Duodenal mucosa (tissue), 2 donors: ENCODE results near the gene HOXB9.

ENCODE experiments used
- H3K27ac ChIP-seq: one replicate; pipeline ENCODE4 v1.7.0; 2013; ENCODE audit warnings: low read depth, low read length
- H3K27me3 ChIP-seq, 2 donors: one replicate each; pipeline ENCODE4 v1.7.0; 2013; ENCODE audit warnings: low read length in 2 of 2, control low read depth in 1 of 2; ENCODE audit not compliant: insufficient read depth in 2 of 2, control insufficient read depth in 1 of 2
- H3K36me3 ChIP-seq, 2 donors: one replicate each; pipeline ENCODE4 v1.7.0; 2013; ENCODE audit warnings: low read length in 2 of 2, control low read depth in 1 of 2; ENCODE audit not compliant: insufficient read depth in 2 of 2, control insufficient read depth in 1 of 2
- H3K4me1 ChIP-seq, 2 donors: one replicate each; pipeline ENCODE4 v1.7.0; 2013; ENCODE audit warnings: low read length in 2 of 2, control low read depth in 1 of 2; ENCODE audit not compliant: insufficient read depth in 2 of 2, control insufficient read depth in 1 of 2
- H3K4me3 ChIP-seq, 2 donors: one replicate each; pipeline ENCODE4 v1.7.0; 2013; ENCODE audit warnings: low read length in 2 of 2, low read depth in 1 of 2
- H3K9ac ChIP-seq, 2 donors: one replicate each; pipeline ENCODE4 v1.7.0; 2013; ENCODE audit warnings: low read length in 2 of 2, low read depth in 1 of 2
- H3K9me3 ChIP-seq, 2 donors: one replicate each; pipeline ENCODE4 v1.7.0; 2013; ENCODE audit warnings: low read length in 2 of 2, control low read depth in 1 of 2; ENCODE audit not compliant: control insufficient read depth in 1 of 2

Gene HOXB9

DNA sequence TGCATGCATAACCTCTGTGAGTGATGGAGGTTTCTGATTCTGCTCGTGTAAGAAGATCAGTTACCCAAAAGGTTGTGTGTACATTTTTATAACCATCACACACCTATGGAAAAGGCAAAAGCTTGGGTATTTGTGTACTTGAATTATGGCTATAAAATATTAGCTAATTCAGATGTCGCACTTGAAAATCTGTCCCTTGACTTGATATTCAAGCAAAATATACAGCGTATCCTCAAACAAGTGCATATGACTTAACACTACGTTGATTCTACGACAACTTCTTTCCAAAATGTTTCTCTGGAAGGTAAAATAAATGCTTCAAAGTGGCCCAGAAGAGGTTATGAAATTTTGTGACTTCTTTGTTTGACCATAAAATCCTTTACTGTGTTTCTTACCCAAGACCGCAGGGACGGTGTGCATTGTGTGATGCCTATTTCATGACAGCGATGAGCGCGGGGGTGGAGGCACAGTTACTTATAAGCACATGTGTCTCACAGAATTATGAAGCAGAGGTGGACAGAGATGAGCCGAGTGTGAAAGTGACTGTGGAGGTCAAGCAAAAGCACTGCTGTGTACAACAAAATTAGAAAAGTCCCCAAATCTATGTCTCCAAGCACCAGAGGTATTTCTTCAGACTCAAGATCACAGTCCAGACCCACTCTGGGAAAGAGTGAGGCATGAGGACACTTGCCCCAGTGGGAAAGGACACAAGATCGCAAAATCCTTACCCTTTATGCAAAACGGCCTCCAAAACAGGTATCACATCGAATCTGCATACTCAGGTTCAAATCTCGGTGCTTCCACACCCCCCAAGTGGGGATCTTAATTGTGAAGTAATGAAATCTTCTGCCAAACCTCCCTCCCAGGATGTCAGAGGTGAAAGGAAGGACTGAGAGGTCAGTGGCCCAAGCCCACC, 4.1 kb upstream of the HOXB9 start:
- no peak overlapping the region for H3K4me3 ChIP-seq

DNA sequence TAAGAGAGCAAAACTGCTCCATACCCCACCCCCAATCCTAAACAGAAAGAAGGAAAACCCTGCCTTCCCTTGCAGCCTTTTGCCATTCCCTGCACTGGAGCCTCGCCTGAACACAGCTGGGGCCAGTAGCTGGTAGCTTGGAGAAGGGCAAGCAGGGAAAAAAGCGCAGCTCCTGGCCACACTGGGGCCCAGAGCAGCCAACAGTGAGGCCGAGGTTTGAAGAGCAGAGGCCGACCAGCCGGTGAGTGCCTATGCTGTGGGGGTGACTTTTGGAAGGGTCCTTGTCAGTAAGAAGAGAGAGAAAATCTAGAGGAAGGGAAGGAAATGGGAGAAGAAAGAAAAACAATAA, 3.2 kb upstream of the HOXB9 start:
- H3K9ac ChIP-seq, result no peak overlapping the region
- H3K4me1 ChIP-seq, result peaks cover 9 to 14% of the 10 kb centered on the region in 2 donors
- H3K27ac ChIP-seq, result no peak overlapping the region
- H3K36me3 ChIP-seq, result no peaks in the 10 kb centered on the region
- peaks cover 91 to 95% of the 10 kb centered on the region in 2 donors for H3K27me3 ChIP-seq
- no peaks in the 10 kb centered on the region for H3K9me3 ChIP-seq
- H3K4me3 ChIP-seq, result no peak overlapping the region

More for the DNA sequence above, 4.1 kb upstream of the HOXB9 start:
- no peaks in the 10 kb centered on the region for H3K36me3 ChIP-seq
- no peak overlapping the region for H3K9ac ChIP-seq
- H3K27ac ChIP-seq, result no peak overlapping the region
- H3K27me3 ChIP-seq, result peaks cover 91 to 95% of the 10 kb centered on the region in 2 donors
- H3K9me3 ChIP-seq, result no peaks in the 10 kb centered on the region
- peaks cover 9 to 14% of the 10 kb centered on the region in 2 donors for H3K4me1 ChIP-seq

DNA sequence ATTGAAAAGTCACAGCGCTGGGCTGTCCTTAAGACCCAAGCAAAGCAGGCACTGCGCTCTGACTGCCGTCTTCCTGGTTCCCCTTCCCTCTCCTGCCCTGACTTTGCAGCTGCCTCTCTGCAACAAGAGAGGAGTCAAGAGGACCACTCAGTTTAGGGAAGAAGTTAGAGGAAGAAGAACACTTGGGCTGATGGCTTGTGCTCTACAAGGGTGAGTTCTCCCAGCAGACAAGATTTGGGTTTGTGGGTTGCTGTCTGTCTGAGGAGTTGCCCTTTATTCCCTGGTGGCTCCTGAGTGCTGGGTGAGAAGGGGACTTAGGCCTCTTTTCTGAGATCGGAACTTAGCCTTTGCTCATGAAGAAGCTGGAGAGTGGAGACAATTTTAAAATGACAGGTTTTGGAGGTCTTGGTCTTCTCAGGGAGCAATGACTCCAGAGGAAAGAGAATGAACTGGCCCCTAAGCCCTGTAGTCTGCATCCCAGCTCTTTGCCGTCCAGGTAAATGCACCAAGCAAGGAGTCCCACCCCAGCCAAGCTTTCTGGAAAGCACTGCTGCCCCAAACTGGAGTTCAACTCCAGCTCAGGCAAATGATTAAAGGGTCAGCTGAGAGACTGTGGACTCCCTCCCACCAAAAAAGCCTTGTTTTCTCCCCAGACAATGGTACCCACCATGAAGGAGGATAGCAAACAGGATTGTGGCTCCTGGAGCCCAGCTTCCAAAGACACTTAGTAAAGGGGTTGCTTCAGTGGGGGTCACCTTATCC, 2.7 kb upstream of the HOXB9 start:
- Histone ChIP-seq H3K27me3 (peaks cover 96% of the 10 kb centered on the region in 2 donors), H3K4me1 (peaks cover 9 to 14% of the 10 kb centered on the region in 2 donors), H3K36me3 (no peaks in the 10 kb centered on the region), H3K9me3 (no peaks in the 10 kb centered on the region), H3K27ac (no peak overlapping the region), H3K4me3 (no peak overlapping the region), H3K9ac (no peak overlapping the region)

DNA sequence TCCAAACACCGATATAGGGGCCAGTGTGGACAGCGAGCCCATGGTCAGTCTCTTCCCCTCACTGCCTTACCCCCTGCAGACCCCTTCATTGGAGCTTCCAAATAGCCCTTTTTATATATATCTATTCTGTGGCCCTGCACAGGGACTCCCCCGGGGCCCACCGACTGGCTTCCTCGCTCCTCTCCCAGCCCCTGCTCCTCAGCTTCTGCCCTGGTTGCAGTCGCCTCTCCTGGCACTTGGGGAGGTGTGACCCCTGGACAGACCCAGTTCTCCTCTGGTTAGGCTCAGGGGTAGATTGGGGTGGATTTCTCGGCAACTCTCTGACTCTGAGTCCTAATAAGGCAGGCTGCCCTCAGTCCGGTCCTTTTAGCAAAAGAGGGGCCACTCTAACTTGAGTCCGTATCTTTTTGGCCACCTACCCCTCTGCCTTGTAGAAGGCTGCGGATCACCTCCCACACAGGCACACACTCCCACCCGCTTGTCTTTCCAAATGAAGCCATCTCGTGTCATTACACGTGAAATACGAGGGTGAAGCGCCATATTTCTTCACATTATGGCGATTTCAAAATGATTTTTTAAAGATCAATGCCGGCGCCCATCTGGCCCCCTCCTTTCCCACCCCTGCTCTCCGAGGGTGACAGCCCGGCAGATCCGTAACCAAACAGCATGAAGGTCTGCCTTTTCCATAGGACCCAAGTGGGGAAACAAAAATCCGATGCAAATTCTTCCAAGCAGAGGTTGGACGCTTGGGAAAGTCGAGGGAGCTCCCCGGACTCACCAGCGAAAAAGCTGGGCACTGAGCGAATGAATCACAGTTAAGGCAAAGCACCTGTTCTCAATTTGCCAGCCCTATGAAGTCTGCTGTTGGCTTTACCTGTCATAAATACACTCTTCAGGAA, 1.7 kb upstream of the HOXB9 start:
- H3K9me3 ChIP-seq, result no peaks in the 10 kb centered on the region
- peaks cover 96 to 99% of the 10 kb centered on the region in 2 donors for H3K27me3 ChIP-seq
- H3K4me1 ChIP-seq, result peaks cover 9 to 14% of the 10 kb centered on the region in 2 donors
- H3K9ac ChIP-seq, result no peak overlapping the region
- no peak overlapping the region for H3K27ac ChIP-seq
- H3K36me3 ChIP-seq, result no peaks in the 10 kb centered on the region
- H3K4me3 ChIP-seq, result no peak overlapping the region

DNA sequence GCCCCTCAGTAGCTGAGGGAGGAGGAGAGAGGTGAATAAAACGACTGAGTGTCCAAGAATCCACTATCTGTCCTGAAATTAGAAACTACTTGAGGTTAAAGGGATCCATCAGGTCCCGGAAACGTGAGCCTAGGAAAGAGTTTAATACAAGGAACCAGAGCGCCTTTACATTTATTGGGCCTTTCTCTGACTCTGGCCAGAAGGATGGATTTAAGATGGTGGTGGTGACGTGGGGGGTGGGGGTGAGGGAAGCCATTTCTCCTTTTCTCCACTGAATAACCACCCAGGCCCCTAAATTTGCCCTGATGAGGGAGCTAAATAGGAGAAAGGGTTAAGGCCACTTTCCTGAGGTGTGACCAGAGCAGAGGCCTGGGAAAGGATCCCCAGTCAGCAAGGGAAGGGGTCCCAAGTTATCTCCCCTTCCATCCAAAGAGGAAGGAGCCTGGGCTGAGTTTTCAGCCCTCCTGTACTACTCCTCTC, 1.0 kb upstream of the HOXB9 start:
- H3K4me3 ChIP-seq, result no peak overlapping the region
- no peak overlapping the region for H3K27ac ChIP-seq
- no peak overlapping the region for H3K9ac ChIP-seq
- H3K27me3 ChIP-seq, result peaks cover 96 to 99% of the 10 kb centered on the region in 2 donors
- no peaks in the 10 kb centered on the region for H3K36me3 ChIP-seq
- peaks cover 9 to 14% of the 10 kb centered on the region in 2 donors for H3K4me1 ChIP-seq
- no peaks in the 10 kb centered on the region for H3K9me3 ChIP-seq

DNA sequence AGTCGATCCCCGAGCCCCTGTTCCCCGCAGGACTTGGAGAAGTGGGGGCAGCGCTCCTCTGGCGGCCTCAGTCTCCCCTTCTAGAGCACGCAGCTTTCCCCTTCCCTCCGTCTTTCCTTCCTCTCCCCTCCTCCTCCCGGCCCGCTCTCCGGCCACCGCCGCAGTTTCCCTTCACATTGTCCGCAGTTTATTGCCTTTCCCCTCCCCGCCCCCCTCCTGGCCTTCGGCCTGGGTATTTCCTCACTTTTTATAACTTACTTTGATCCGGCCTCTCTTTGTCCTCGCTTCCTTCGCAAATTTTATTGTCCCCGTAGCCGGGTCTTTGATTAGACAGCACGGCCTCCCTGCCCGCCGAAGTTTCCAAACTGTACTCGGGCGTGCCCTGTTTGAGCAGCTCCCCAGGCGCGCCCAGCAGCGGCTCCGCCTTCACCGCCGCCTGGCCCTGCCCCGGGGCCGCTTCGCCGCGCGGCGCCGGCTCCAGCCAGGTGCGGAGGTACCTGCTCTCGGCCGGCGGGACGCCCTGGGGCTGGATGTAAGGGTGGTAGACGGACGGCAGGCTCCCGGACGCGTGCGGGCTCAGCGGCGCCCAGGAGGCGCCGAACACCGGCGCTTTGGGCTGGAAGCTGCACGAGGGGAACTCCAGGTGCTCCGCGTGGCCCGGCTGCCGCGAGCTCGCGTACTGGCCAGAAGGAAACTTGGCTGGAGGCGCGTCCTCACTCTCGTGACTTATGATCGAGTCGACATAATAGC, 488 bp downstream of the HOXB9 start:
- H3K4me1 ChIP-seq, result peaks cover 9 to 14% of the 10 kb centered on the region in 2 donors
- peaks cover 96 to 99% of the 10 kb centered on the region in 2 donors for H3K27me3 ChIP-seq
- no peaks in the 10 kb centered on the region for H3K9me3 ChIP-seq
- no peak overlapping the region for H3K27ac ChIP-seq
- no peaks in the 10 kb centered on the region for H3K36me3 ChIP-seq
- H3K4me3 ChIP-seq, result peak overlapping the region; percentile 29 to 54
- no peak overlapping the region for H3K9ac ChIP-seq

DNA sequence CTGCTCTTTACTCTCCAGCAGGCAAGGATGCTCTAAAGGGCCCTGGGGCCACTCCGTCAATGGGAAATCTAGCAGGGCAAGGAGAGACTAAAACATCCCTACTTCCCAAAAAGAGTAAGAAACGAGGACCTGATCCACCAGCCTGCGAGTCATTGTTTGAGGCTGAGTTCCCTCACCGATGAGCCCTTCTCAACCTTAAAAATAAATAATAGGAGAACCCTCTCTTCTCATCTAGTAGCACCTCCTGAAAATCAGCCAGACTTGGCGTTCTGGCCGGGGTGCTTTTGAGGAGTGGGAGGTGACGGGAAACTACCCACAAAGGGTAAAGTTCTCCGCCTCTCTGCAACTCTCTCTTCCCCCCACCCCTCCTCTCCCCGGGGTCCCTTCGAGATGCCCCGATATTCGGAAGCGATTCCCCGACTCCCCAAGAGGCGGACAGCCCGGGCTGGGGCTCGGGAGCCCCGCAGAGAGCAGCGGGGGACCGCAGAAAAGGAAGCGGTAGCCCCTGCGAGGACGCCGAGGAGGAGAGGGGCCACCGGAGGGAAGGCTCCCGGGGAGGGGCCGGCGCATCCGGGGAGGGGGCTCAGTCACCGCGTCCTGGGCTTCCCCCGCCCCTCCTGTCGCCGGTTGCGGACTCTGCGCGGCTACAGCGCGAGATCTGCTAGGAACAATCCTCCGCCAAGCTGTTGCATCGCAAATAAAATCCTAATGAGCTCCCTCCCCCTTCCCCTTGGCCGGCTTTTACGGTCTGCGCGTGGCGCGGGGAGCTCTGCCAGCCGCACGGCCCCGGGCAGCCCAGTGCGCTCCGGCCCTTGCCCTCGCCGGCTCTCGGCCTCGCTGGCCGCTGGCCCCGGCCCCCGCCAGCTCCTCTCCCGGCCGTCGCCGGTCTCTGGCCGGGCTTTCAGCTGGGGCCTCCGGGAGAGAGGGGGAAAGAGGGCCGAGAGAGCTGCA, 1.3 kb downstream of the HOXB9 start:
- H3K4me1 ChIP-seq, result peaks cover 9 to 19% of the 10 kb centered on the region in 2 donors
- H3K27ac ChIP-seq, result no peak overlapping the region
- H3K9me3 ChIP-seq, result no peaks in the 10 kb centered on the region
- H3K36me3 ChIP-seq, result no peaks in the 10 kb centered on the region
- H3K9ac ChIP-seq, result no peak overlapping the region
- peaks cover 96 to 99% of the 10 kb centered on the region in 2 donors for H3K27me3 ChIP-seq
- H3K4me3 ChIP-seq, result peak overlapping the region; percentile 29 to 54

DNA sequence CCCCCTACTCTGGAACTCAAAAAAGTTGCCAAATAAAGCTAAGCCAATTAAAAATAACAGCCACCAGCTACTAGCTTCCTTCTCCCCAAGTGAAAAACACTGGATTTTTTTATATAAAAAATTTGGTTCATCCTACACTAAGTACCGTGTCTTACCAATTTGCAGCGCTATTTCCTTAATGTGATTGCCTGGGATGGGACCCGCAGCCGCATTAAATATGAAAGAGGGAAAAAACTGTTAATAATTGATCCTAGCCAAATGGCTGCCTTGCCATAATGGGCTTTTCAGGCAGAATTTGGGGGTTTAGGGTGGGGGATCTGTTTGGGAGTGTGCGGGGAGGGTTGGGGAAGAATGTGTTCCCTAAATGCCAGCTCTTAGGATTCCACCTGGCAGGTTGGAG, 2.0 kb downstream of the HOXB9 start:
- H3K4me1 ChIP-seq, result peaks cover 10 to 20% of the 10 kb centered on the region in 2 donors
- H3K27ac ChIP-seq, result no peak overlapping the region
- H3K9ac ChIP-seq, result no peak overlapping the region
- H3K4me3 ChIP-seq, result no peak overlapping the region
- H3K27me3 ChIP-seq, result peaks cover 93 to 99% of the 10 kb centered on the region in 2 donors
- H3K9me3 ChIP-seq, result no peaks in the 10 kb centered on the region
- no peaks in the 10 kb centered on the region for H3K36me3 ChIP-seq
